Measurements from ENCODE around the gene TLE6.
"Not testable (repeated sequence)": the region's sequence is repeated elsewhere in the genome, so short reads cannot be mapped to it uniquely, and the experiment has no call there.

TLE6 gene

GRCh38 chr19:3004522-3004921 is 27.2 kb downstream of the TLE6 start:
- no peak for DNase-seq
- ATAC-seq, result no peak

DNA sequence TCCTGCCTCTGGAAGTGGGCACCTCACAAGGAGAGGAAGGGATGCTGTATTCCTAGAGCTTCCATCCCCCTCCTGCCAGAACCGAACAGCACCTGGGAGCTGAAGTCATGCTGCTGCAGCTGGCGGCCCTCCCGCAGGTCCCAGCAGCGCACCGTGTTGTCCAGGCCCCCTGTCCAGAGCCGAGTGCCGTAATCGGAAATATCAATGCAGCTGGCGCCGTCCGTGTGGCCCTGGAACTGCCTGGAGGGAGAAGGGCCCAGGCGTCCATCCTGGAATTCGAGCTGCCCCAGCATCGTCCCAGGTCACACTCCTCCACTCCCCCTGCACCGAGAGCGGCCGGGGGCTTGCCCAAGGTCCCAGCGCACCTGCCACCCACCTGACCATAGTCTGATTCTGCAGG is 28.0 kb downstream of the TLE6 start:
- ATAC-seq, result no peak

DNA sequence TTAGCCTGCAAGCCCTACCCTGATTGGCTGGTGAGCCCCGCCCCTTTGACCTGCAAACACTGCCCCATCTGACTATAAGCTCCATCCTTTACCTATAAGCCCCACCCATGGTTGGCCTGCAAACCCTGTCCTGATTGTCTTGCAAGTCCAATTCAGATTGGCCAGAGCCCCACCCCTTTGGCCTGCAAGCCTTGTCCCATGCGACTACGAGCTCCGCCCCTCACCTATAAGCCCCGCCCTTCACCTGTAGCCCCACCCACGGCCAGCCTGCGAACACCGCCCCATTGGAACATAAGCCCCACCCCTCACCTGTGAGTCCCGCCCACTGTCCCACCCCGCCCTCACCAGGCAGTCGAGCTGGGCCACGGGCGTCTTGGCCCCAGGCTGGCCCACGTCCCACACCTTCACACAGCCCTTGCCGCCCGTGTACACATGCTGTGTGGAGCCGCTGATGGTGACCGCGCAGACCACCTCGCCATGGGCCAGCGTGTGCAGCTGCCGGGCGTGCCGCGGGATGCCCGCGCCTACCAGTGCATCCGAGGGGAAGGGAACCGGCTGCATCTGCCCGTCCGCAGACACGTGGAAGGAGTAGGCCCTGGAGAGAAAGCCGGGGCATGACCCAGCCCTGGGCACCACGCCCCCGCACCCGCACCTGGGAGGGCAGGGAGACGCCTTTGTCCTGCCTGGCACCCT is 28.9 kb downstream of the TLE6 start:
- DNase-seq (peak; percentile 36), ATAC-seq (no peak)

More for the DNA sequence above, 28.0 kb downstream of the TLE6 start:
- no peak for DNase-seq

- DNase-seq, result no peak
- ATAC-seq, result no peak
Observed at GRCh38 chr19:3007975-3008374, 30.6 kb downstream of the TLE6 start.

DNA sequence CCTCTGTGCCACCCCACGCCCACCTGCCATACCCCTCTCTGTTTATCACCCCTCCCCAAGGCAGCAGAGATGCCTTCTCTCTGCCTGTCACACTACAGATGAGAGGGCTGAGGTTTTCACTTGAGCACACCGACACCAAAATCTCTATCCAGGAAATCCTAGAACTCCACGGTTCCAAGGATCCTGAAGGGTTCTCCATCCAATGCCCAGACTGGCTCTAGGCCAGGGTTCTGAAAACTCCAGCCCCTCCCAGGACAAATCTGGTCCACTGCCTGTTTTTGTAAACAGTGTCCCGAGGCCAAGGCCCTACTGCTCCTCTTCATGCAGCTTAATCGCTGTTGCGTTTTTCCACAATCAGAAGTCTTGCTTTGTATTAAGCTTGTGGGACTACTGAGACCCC is 31.6 kb downstream of the TLE6 start:
- ATAC-seq (no peak), DNase-seq (no peak)

- no peak for ATAC-seq
Observed at GRCh38 chr19:3010871-3011270, 33.5 kb downstream of the TLE6 start.

GRCh38 chr19:3012059-3012458 is 34.7 kb downstream of the TLE6 start:
- not testable (repeated sequence) for ATAC-seq, DNase-seq

More at GRCh38 chr19:3010871-3011270, 33.5 kb downstream of the TLE6 start:
- DNase-seq, result no peak

DNA sequence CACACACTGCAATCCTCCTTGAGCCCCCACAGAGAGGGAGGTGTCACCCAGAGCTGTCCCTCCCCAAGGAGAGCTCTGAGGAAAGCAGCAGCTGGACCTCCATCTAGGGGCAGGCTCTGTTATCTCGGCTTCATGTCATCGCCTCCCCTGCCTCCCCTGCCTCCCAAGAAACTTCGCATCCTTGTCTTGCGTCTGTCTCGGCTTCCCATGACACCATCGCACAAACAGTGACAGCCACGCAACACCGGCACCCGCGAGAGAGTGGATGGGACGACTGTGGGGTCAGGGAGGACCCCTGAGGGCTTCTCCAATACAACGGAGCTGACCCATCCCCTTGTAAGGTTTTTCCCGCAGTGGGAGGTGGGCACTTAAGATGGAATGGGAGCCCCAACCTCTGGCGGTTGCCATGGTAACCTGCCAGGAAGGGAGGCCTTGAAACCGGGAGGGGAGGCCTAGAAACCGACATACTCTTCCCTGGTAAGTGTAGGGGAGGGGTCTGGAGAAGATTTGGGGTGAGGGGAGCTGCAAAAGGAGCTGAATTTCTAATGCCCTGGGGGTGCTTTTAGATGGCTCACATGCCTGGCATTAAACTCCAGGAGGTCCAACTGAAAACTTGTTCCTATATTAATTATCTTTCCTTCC is 35.4 kb downstream of the TLE6 start:
- DNase-seq, result no peak
- no peak for ATAC-seq

GRCh38 chr19:3013263-3013725 is 35.9 kb downstream of the TLE6 start:
- no peak for DNase-seq
- no peak for ATAC-seq

DNA sequence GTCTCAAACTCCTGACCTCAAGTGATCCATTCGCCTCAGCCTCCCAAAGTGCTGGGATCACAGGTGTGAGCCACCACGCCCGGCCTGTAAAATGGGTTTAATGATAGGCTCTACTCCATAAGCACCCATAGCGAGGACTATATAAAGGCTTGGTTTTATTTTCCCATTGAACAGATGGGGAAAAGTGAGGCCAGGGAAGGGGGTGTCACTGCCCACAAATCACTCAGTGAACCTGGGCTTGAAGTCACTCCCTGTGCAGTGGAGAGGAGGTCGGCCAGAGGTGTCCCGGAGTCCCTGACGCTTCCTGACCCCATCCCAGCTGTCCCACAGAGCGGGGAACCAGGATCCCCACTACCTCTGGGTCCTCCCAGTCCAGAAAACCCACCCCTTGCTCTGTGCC is 36.8 kb downstream of the TLE6 start:
- DNase-seq (no peak), ATAC-seq (no peak)

DNA sequence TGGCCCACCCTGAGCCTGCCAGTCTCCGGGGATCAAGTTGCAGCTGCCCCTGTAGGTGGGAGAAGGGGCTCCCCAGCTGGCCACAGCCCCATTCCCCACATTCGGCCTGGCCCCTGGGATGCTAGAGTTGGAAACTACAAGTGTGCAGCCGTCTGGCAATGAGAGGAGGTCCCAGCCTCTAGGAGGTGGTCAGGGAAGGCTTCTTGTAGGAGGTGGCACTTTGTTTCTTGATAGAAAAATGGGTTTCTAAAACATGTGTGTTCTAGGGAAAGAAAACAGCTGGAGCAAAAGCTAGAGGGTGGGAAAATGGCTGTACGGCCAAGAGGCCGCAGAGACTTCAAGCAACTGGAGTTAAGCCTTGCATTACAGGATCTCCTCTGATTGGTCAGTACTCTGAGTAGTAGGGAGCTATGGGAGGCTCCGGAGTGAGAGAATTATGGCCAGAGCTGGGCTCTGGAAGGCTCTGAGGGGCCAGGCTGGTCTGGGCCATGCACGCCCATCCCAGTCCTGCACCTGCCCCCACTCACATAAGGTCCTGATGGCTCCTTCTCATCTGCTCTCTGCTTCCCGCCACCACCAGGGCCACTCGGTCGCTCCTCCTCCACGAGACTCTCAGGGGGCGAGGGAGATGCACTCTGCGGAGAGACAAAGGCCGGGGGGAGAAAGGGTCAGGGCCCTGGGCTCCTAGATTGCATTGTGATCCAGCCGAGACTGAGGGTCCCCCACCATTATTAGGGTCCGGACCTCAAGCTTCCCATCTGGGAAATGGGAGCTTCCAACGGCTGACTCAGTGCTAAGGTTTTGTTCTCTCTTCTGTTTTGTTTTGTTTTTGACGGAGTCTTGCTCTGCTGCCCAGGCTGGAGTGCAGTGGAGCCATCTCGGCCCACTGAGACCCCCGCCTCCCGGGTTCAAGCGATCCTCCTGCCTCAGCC is 38.0 kb downstream of the TLE6 start:
- no peak for DNase-seq
- ATAC-seq, result no peak

DNA sequence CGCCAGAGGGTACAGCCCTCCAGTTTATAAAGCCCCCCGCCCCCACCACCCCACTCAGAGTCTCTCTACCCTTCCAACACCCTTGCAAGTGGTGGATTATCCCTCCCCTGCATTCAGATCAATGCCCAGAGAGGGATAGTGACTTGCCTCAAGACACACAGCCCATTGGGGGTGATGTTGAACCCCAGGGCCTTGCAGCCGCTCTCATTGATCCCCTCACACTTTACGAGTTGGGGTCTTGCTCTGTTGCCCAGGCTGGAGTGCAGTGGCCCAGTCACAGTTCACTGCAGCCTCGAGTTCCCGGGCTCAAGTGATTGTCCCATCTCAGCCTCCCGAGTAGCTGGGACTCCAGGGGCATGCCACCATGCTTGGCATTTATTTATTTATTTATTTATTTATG is 40.6 kb downstream of the TLE6 start:
- ATAC-seq (no peak), DNase-seq (no peak)

GRCh38 chr19:3019211-3019854 is 42.0 kb downstream of the TLE6 start:
- DNase-seq, result no peak
- no peak for ATAC-seq

- ATAC-seq, result no peak
- DNase-seq, result no peak
Observed at GRCh38 chr19:3020321-3020960, 43.1 kb downstream of the TLE6 start.

DNA sequence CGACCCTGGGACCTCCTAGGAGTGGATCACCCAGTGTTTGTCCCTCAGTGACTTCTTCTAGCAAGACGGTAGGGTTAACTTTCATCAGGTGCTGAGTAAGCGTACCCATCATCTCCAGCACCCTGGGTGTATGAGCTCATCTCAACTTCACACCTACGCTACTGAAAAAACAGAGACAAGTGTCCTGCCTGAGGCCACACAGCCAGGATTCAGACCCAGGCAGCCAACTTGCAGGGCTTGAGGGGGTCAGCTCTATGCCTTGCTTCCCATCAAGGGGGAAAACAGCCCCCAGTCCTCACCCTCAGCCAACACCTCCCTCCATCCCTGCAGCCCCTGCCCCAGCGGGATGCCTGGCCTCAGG is 47.1 kb downstream of the TLE6 start:
- ATAC-seq, result peak; percentile 79
- DNase-seq, result no peak

- DNase-seq, result no peak
- peak; percentile 7 for ATAC-seq
Observed at GRCh38 chr19:3024870-3025548, 47.6 kb downstream of the TLE6 start.

DNA sequence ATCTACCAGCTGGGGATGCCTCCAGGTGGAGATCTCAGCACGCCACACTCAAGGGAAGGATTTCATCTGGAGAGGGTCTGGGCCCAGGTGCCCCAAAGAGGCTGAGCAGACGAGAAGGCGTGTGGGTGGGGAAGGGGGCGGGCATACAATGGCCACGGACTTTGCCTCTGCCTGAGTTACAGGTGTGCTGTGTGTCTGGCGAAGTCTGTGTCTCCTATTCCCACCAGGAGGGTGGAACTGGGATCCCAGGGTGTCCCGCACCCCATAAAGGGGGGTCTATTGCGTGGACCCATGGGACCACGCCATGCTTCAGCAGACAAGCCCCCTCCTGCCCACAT is 48.2 kb downstream of the TLE6 start:
- ATAC-seq (no peak), DNase-seq (no peak)

GRCh38 chr19:3026768-3027167 is 49.4 kb downstream of the TLE6 start:
- no peak for DNase-seq
- no peak for ATAC-seq

DNA sequence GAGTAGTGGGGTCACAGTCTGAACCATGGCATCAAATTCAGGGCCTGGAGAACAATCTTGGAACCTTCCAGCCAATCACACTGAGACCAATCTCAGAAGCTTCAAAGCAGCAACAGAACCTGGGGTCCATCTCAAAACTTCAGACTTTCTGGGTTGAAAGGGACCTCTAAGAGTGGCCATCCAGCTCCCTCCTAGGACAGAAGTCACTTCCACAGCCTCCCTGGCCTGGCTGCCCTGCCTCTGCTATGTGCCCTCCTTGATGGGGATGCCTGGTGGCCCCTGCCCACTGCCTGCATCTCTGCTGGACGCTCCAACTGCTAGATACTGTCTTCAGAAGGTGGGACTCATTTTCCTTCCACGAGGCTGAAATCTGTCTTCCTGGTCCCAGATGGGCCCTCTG is 49.9 kb downstream of the TLE6 start:
- no peak for DNase-seq

DNA sequence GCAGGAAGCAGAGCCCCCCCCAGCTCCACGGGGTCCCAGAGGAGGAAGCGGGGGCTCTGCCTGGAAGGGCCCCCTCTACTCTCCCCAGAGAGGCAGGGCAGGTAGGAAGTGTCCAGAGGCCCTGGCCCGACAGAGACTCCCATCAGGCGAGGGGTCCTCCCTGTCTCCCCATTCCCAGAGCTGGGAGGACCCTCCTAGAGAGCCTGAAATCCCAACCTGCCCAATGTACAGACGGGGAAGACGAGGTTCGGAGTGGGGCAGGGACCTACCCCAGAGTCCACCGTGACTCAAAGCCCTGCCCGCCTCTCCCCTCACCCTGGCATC is 50.6 kb downstream of the TLE6 start:
- ATAC-seq (no peak), DNase-seq (no peak)

More for the DNA sequence above, 49.9 kb downstream of the TLE6 start:
- no peak for ATAC-seq

GRCh38 chr19:3028305-3029064 is 51.1 kb downstream of the TLE6 start:
- ATAC-seq, result no peak
- DNase-seq, result no peak
